ENCODE data around the gene C21orf58.
A peak's percentile ranks its signal among the peaks of the same experiment; 100 is the strongest.
"Not testable (repeated sequence)": the region's sequence is repeated elsewhere in the genome, so short reads cannot be mapped to it uniquely, and the experiment has no call there.

Gene C21orf58

DNA sequence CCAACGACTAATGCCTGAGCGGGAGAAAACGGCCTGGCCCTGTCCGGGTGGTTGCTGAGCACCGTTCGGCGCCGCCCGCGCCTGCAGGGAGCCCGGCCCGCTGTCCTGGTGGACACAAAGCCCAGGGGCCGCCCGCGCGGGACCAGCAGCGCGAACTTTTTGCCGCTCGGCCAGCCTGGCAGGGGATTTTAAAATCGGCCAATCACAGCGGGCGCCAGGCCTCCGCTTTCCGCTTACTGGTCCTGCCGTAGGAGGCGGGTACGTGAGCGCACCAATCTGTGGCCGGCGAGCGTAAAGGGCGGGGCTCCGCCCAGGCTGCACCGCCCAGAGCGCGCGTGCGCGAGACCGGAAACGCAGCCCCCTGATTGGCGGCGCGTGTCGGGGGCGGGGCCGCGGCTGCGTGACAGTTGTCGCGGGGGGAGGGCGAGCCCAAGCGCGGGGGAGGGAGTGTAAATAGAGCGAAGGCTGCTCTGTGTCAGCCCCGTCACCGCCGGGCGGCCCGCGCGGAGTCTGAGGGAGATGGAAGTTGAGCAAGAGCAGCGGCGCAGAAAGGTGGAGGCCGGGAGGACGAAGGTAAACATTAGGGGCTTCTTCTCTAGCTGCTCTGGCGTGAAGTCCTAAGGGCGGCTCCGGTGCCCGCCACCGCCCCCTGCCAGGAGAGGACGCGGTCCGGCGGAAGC, at the start of gene C21orf58, which contains the start of gene PCNT:
C21orf58 (minus strand) TSS at position 161 of the 680 bp plus-strand sequence. CDS start 1,132 bp downstream, outside the sequence.
PCNT (plus strand) TSS at position 447 of the 680 bp plus-strand sequence; CDS start at position 520, 73 bp downstream.
- Histone ChIP-seq H3K9ac (peak within 1 kb of the TSS; percentile 93 to 98 (median 96)), H3K4me1 (peaks cover 39 to 50% (median 49%) of the 10 kb centered on the region in 10 experiments), H3K27me3 (no peaks in the 10 kb centered on the region), H3K27ac (peak within 1 kb of the TSS; percentile 91 to 99 (median 97)), H3K4me2 (peak within 1 kb of the TSS; percentile 88 to 99 (median 96)), H3K4me3 (peak within 1 kb of the TSS; percentile 84 to 98 (median 91)), H4K20me1 (peaks cover 0 to 71% (median 43%) of the 10 kb centered on the region in 11 experiments; a peak in 18 of 22 replicates), H3K36me3 (peaks cover 0 to 50% (median 31%) of the 10 kb centered on the region in 11 experiments; a peak in 21 of 22 replicates), H3K9me3 (replicated peaks in 1 of 11) (no peaks in the 10 kb centered on the region)
- no peak for TF ChIP-seq Cebpa-rat (IDR thresholded peaks at IDR 0.05)

DNA sequence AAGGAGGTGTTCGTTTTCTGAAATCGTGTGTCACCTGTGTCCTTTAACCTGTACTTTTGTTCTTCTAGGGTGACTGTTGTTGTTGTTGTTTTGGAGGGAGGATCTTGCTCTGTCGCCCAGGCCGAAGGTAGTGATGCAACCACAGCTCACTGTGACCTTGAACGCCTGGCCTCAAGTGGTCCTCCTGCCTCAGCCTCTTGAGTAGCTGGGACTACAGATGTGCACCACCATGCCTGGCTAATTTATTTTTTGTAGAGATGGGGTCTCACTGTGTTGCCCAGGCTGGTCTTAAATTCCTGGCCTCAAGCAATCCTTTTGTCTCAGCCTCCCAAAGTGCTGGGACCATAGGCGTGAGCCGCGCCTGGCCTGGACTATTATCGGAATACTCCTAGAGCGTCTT, 49.3 kb upstream of the C21orf58 start:
- H3K27me3 ChIP-seq; H3K9me3 ChIP-seq (replicated peaks in 1 of 11); H3K9ac ChIP-seq; H3K4me2 ChIP-seq; H3K4me3 ChIP-seq; H3K27ac ChIP-seq: not testable (repeated sequence)
- Histone ChIP-seq H3K4me1 (peaks cover 17 to 26% (median 20%) of the 10 kb centered on the region in 10 experiments), H3K36me3 (peaks cover 38 to 73% (median 53%) of the 10 kb centered on the region in 11 experiments), H4K20me1 (peaks cover 0 to 84% (median 46%) of the 10 kb centered on the region in 11 experiments; a peak in 18 of 22 replicates)

DNA sequence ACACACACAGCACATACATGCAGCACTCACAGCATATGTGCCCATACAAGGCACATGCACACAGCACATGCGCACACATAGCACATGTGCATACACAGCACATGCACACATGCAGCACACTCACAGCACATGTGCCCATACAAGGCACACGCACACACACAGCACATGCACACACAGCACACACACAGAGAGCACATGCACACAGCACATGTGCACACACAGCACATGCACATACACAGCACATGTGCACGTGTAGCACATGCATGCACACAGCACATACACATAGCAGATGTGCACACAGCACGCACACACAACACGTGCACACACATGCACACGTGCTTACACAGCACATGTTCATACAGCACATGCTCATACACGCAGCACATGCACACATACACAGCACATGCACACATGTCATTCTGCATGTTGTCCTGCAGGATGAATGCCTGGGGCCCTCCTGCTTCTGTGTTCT, 48.4 kb upstream of the C21orf58 start:
- no peak overlapping the region for H3K27ac ChIP-seq
- no peaks in the 10 kb centered on the region for H3K27me3 ChIP-seq
- peaks cover 0 to 82% (median 48%) of the 10 kb centered on the region in 11 experiments; a peak in 18 of 22 replicates for H4K20me1 ChIP-seq
- no peak overlapping the region for H3K4me3 ChIP-seq
- no peak overlapping the region for H3K9ac ChIP-seq
- no peak overlapping the region for H3K4me2 ChIP-seq
- H3K4me1 ChIP-seq, result peaks cover 17 to 27% (median 20%) of the 10 kb centered on the region in 10 experiments
- H3K9me3 ChIP-seq (replicated peaks in 1 of 11), result no peaks in the 10 kb centered on the region
- H3K36me3 ChIP-seq, result peaks cover 41 to 73% (median 55%) of the 10 kb centered on the region in 11 experiments
- no peak for TF ChIP-seq Cebpa-rat (IDR thresholded peaks at IDR 0.05)

DNA sequence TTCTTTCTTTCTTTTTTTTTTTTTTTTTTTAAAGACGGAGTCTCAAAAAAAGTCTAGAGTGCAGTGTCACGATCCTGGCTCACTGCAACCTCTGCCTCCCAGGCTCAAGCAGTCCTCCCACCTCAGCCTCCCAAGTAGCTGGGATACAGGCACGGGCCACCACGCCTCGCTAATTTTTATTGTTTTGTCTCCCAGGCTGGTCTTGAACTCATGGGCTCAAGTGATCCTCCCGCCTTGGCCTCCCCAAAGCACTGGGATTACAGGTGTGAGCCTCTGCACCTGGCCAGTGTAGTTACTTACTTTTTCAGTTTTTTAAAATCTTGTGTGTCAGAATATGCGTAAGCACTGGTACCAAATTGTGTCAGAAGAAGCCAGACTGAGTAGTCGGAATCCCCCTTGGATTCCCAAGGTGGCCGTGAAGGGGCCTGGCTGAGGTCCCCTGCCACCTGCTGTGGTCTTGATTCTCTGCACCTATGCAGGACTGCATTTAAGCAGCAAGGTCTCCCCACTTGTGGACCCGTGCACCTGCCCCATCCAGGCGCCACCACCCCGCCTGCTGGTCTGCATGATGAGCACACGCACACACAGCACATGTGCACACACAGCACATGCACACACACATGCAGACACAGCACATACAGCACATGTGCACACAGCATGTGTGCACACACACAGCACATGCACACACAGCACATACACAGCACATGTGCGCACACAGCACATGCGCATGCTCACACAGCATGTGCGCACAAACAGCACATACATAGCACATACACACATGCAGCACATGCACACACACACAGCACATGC, 47.7 kb upstream of the C21orf58 start:
- H3K4me1 ChIP-seq, result peaks cover 17 to 27% (median 20%) of the 10 kb centered on the region in 10 experiments
- no peak overlapping the region for H3K4me3 ChIP-seq
- peaks cover 42 to 73% (median 58%) of the 10 kb centered on the region in 11 experiments for H3K36me3 ChIP-seq
- H3K27ac ChIP-seq, result no peak overlapping the region
- peaks cover 0 to 80% (median 45%) of the 10 kb centered on the region in 11 experiments; a peak in 18 of 22 replicates for H4K20me1 ChIP-seq
- no peak overlapping the region for H3K9ac ChIP-seq
- no peak for TF ChIP-seq Cebpa-rat (IDR thresholded peaks at IDR 0.05)
- no peak overlapping the region for H3K4me2 ChIP-seq
- no peaks in the 10 kb centered on the region for H3K9me3 ChIP-seq (replicated peaks in 1 of 11)
- no peaks in the 10 kb centered on the region for H3K27me3 ChIP-seq

DNA sequence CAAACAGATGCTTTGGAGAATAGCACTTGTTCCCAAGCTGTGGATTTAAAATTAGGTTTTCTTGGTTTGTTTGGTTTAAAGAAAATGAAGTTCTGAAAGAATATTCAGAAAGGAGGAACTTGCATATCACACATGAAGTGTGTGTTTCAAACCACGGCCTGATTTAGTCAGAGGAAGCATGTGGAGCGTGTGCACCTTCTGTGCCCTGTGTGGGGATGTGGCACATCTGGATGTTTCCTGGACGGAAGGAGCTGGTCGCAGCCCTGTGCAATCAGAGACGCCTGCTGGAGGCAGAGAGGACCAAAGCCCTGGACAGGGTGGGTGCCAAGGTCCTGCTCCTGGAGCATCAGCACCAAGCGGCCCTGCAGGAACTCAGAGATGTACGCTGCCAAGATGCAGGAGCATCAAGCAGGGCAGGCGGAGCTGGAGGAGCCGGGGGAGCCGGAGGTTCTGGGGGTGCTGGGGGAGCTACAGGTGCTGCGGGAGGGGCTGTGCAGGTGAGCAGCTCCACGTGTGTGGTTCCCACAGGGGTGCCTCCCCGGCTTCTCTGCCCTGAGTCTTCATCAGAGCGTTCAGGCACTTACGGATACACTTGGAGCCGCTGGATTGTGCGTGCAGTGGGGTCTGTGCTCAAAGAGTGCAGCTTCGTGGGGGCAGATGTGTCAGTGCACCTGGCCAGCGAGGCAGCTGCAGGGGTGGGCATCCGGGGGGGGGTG, 46.0 kb upstream of the C21orf58 start:
- H3K27me3 ChIP-seq, result no peaks in the 10 kb centered on the region
- peaks cover 0 to 70% (median 34%) of the 10 kb centered on the region in 11 experiments; a peak in 18 of 22 replicates for H4K20me1 ChIP-seq
- peak overlapping the region in 10 of 11 experiments; percentile 8 to 51 (median 28); a peak in 10 of 22 replicates for H3K9ac ChIP-seq
- H3K9me3 ChIP-seq (replicated peaks in 1 of 11), result no peaks in the 10 kb centered on the region
- H3K4me2 ChIP-seq, result peak overlapping the region; percentile 44 to 72 (median 57)
- peaks cover 17 to 27% (median 20%) of the 10 kb centered on the region in 10 experiments for H3K4me1 ChIP-seq
- H3K27ac ChIP-seq, result peak overlapping the region in 8 of 11 experiments; percentile 5 to 64 (median 56); a peak in 14 of 22 replicates
- no peak for TF ChIP-seq Cebpa-rat (IDR thresholded peaks at IDR 0.05)
- peaks cover 52 to 73% (median 60%) of the 10 kb centered on the region in 11 experiments for H3K36me3 ChIP-seq
- no peak overlapping the region for H3K4me3 ChIP-seq

DNA sequence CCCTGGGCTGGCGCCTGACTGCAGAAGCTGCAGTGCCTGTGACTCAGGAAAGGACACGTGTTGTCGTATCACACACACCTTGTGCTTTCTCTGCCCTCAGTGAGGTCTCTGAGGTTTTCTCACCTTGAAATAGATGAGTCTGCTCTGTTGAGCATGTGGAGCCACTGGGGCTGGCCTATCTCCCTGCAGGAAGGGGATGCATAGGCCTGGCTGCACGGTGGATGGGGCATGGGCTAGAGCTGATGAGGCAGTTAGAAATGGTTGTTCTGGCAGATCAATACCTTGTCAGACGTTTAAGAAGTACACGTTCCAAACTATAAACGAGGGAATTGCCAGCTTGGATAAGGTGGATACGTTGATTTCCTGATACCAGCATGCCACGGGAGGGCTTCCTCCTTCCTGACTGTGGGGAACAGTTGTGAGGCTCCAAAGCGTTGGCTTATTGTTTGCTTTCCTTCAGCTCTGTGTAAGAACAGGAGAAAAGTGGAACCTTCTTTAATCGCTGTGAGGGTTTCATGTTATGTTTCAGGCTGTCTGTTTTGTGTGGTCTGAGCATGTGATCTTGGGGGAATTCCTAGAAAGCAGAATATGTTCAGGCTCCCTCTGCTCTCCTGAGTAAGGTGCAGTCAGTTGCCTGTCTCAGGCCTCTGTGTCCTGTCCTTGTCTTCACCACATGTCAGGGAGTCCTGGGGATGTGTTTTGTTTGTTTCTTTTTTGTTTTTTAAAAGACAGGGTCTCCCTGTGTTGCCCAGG, 45.0 kb upstream of the C21orf58 start:
- Histone ChIP-seq H3K27ac (peak overlapping the region in 8 of 11 experiments; percentile 5 to 64 (median 56); a peak in 14 of 22 replicates), H3K4me2 (peak overlapping the region; percentile 44 to 72 (median 57)), H3K36me3 (peaks cover 60 to 75% (median 68%) of the 10 kb centered on the region in 11 experiments), H3K4me3 (no peak overlapping the region), H3K9me3 (replicated peaks in 1 of 11) (no peaks in the 10 kb centered on the region), H4K20me1 (peaks cover 0 to 63% (median 30%) of the 10 kb centered on the region in 11 experiments; a peak in 18 of 22 replicates), H3K4me1 (peaks cover 17 to 27% (median 20%) of the 10 kb centered on the region in 10 experiments), H3K9ac (peak overlapping the region in 10 of 11 experiments; percentile 12 to 51 (median 28); a peak in 11 of 22 replicates), H3K27me3 (no peaks in the 10 kb centered on the region)
- TF ChIP-seq Cebpa-rat (IDR thresholded peaks at IDR 0.05), result no peak

DNA sequence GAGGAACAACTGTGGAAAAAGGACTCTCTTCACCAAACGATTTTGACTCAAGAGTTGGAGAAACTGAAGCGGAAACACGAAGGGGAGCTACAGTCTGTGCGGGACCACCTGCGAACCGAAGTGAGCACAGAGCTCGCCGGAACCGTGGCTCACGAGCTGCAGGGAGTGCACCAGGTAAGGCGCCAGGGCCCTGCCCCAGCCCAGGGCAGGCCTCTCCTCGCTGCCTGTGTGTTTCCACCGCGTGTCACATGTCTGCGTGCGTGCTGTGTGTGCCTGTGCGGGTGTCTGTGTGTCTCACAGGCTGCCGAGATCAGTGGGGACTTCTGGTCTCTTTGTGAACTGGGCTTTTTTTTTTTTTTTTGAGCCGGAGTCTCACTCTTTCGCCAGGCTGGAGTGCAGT, 43.3 kb upstream of the C21orf58 start:
- H4K20me1 ChIP-seq, result peaks cover 0 to 62% (median 22%) of the 10 kb centered on the region in 11 experiments; a peak in 17 of 22 replicates
- peaks cover 68 to 78% (median 74%) of the 10 kb centered on the region in 11 experiments for H3K36me3 ChIP-seq
- no peaks in the 10 kb centered on the region for H3K27me3 ChIP-seq
- H3K4me3 ChIP-seq, result no peak overlapping the region
- H3K9ac ChIP-seq, result no peak overlapping the region
- TF ChIP-seq Cebpa-rat (IDR thresholded peaks at IDR 0.05), result no peak
- no peak overlapping the region for H3K27ac ChIP-seq
- H3K9me3 ChIP-seq (replicated peaks in 1 of 11), result no peaks in the 10 kb centered on the region
- H3K4me2 ChIP-seq, result no peak overlapping the region
- peaks cover 17 to 27% (median 20%) of the 10 kb centered on the region in 10 experiments for H3K4me1 ChIP-seq

DNA sequence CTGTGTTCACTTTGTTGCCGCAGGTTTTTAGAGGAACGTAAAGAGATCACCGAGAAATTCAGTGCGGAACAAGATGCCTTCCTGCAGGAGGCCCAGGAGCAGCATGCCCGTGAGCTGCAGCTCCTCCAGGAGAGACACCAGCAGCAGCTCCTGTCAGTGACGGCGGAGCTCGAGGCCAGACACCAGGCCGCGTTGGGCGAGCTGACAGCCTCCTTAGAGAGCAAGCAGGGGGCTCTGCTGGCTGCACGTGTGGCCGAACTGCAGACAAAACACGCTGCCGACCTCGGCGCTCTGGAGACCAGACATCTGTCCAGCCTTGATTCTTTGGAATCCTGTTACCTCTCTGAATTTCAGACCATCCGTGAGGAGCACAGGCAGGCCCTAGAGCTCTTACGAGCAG, 42.9 kb upstream of the C21orf58 start:
- no peaks in the 10 kb centered on the region for H3K9me3 ChIP-seq (replicated peaks in 1 of 11)
- H4K20me1 ChIP-seq, result peaks cover 0 to 62% (median 18%) of the 10 kb centered on the region in 11 experiments; a peak in 16 of 22 replicates
- peaks cover 17 to 27% (median 20%) of the 10 kb centered on the region in 10 experiments for H3K4me1 ChIP-seq
- no peaks in the 10 kb centered on the region for H3K27me3 ChIP-seq
- H3K27ac ChIP-seq, result no peak overlapping the region
- no peak overlapping the region for H3K4me3 ChIP-seq
- no peak overlapping the region for H3K9ac ChIP-seq
- peaks cover 68 to 78% (median 74%) of the 10 kb centered on the region in 11 experiments for H3K36me3 ChIP-seq
- no peak for TF ChIP-seq Cebpa-rat (IDR thresholded peaks at IDR 0.05)
- no peak overlapping the region for H3K4me2 ChIP-seq
